Breast epithelium (tissue), 3 donors: ENCODE data around the gene P2RX2.

Source experiments
- CTCF ChIP-seq, 3 donors: fragments of 450-650 bp; IDR thresholded peaks; one replicate each; pipeline ENCODE4 v1.5.1; 2016 to 2017; ENCODE audit warnings: antibody characterized with exemption in 3 of 3, mild to moderate bottlenecking in 3 of 3, moderate library complexity in 3 of 3
- POLR2AphosphoS5 ChIP-seq, 3 donors: sonication (generic); formaldehyde crosslinking; IDR thresholded peaks; one replicate each; pipeline ENCODE4 v1.6.1; 2017; ENCODE audit warnings: antibody characterized with exemption in 3 of 3

- TF ChIP-seq CTCF (IDR thresholded peaks at IDR 0.05) (no peak), POLR2AphosphoS5 (IDR thresholded peaks at IDR 0.05) (no peak)
Measured at GRCh38 chr12:132629330-132629729, 10.8 kb downstream of the P2RX2 start.
